ENCODE measurements around the gene COL25A1.

COL25A1 gene

GRCh38 chr4:109040441-109040840 is 262.0 kb downstream of the COL25A1 start:
- TF ChIP-seq MAX (IDR thresholded peaks at IDR 0.05; ENCODE audit: low read depth, low read length) (no peak), CTCF (IDR thresholded peaks at IDR 0.05; ENCODE audit: low read depth, low read length) (no peak), MYC (IDR thresholded peaks at IDR 0.05; ENCODE audit: low read depth, low read length) (no peak), POLR2A (IDR thresholded peaks at IDR 0.05; ENCODE audit: extremely low read depth, insufficient read length) (no peak)
- H3K4me3 ChIP-seq (ENCODE audit: low read depth, low read length), result no peak overlapping the region
- DNase-seq (ENCODE audit: low read depth), result peak; percentile 11

GRCh38 chr4:109037026-109037425 is 265.4 kb downstream of the COL25A1 start:
- no peak overlapping the region for H3K4me3 ChIP-seq (ENCODE audit: low read depth, low read length)
- TF ChIP-seq POLR2A (IDR thresholded peaks at IDR 0.05; ENCODE audit: extremely low read depth, insufficient read length), result no peak
- TF ChIP-seq MAX (IDR thresholded peaks at IDR 0.05; ENCODE audit: low read depth, low read length), result no peak
- TF ChIP-seq CTCF (IDR thresholded peaks at IDR 0.05; ENCODE audit: low read depth, low read length), result no peak
- no peak for TF ChIP-seq MYC (IDR thresholded peaks at IDR 0.05; ENCODE audit: low read depth, low read length)

GRCh38 chr4:109033993-109034392 is 268.5 kb downstream of the COL25A1 start:
- DNase-seq (ENCODE audit: low read depth), result no peak
- no peak overlapping the region for H3K4me3 ChIP-seq (ENCODE audit: low read depth, low read length)
- no peak for TF ChIP-seq POLR2A (IDR thresholded peaks at IDR 0.05; ENCODE audit: extremely low read depth, insufficient read length)
- no peak for TF ChIP-seq CTCF (IDR thresholded peaks at IDR 0.05; ENCODE audit: low read depth, low read length)
- no peak for TF ChIP-seq MAX (IDR thresholded peaks at IDR 0.05; ENCODE audit: low read depth, low read length)
- TF ChIP-seq MYC (IDR thresholded peaks at IDR 0.05; ENCODE audit: low read depth, low read length), result no peak

More at GRCh38 chr4:109037026-109037425, 265.4 kb downstream of the COL25A1 start:
- no peak for DNase-seq (ENCODE audit: low read depth)

DNA sequence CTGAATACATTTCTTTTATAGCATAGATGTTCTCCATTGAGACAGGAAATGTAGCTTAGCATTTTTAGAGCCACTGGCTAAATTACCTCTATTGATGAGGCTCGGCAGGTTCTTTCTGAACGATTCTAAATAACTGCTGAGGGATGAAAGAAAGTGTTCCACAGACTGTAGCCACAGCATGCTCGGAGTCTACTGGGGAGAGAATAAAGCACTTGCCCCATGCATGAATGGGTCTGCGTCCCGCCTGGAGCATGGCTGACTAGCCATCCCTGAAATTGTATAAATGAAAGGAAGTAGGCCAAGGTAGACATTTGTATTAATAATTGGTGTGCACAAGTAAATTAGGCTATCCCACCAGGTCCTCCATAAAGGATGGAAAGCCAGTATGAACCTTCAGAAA is 269.8 kb downstream of the COL25A1 start:
- no peak overlapping the region for H3K4me3 ChIP-seq (ENCODE audit: low read depth, low read length)
- TF ChIP-seq MAX (IDR thresholded peaks at IDR 0.05; ENCODE audit: low read depth, low read length) (no peak), CTCF (IDR thresholded peaks at IDR 0.05; ENCODE audit: low read depth, low read length) (no peak), MYC (IDR thresholded peaks at IDR 0.05; ENCODE audit: low read depth, low read length) (no peak), POLR2A (IDR thresholded peaks at IDR 0.05; ENCODE audit: extremely low read depth, insufficient read length) (no peak)
- DNase-seq (ENCODE audit: low read depth), result no peak

DNA sequence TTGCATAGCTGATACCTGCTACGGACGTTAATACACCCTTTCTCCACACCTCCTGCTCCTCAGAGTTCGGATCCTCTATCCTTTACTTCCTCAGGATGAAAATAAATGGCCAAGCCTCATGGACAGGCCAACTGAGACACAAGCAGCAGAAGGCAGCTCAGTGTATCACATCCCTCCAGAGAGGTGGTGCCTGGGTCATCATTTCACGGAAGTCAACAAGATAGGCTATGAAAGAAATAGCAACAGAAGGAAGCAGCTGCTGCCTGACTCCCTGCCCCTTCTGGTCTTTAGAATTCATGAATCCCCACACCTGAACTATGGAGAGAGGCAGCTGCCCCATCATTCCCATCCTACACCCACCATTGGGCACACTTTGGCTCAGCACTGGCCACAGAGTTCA is 272.5 kb downstream of the COL25A1 start:
- H3K4me3 ChIP-seq (ENCODE audit: low read depth, low read length), result no peak overlapping the region
- no peak for DNase-seq (ENCODE audit: low read depth)
- no peak for TF ChIP-seq POLR2A (IDR thresholded peaks at IDR 0.05; ENCODE audit: extremely low read depth, insufficient read length)
- TF ChIP-seq CTCF (IDR thresholded peaks at IDR 0.05; ENCODE audit: low read depth, low read length), result no peak
- TF ChIP-seq MAX (IDR thresholded peaks at IDR 0.05; ENCODE audit: low read depth, low read length), result no peak
- TF ChIP-seq MYC (IDR thresholded peaks at IDR 0.05; ENCODE audit: low read depth, low read length), result no peak

Measured in NB4 (cell line).